WTC11 (cell line): ENCODE results near the gene THUMPD1. TPM values are rescaled to one million over a fixed set of nuclear protein-coding genes. Genes with fewer than 3 reads are reported as not detected.

Source experiments
- ATAC-seq: fragments of 200-7000 bp; cut with Tn5 transposase; 2 replicates; pipeline ENCODE4 v1.10.0; 2021; ENCODE audit warnings: mild to moderate bottlenecking, moderate library complexity
- CTCF ChIA-PET: fragments of 300-600 bp; sonication (Branson Sonifier 250); formaldehyde crosslinking; loops from one replicate; lab custom pipeline; 2021; ENCODE audit warnings: antibody characterized with exemption; lab: Charles Lee
- POLR2A ChIA-PET: fragments of 350-600 bp; sonication (Branson Sonifier 250); formaldehyde crosslinking; loops from one replicate; lab custom pipeline; 2021; ENCODE audit warnings: antibody characterized with exemption; lab: Charles Lee
- DNase-seq: peaks from one replicate; pipeline ENCODE4 v3.0.0; 2021; ENCODE audit warnings: low spot score
- H3K27ac Mint-ChIP-seq: 2 replicates; pipeline ENCODE4 v1.8.0; 2021; ENCODE audit warnings: mixed read lengths
- H3K27me3 Mint-ChIP-seq: 2 replicates; pipeline ENCODE4 v1.8.0; 2021; ENCODE audit warnings: low read depth, mild to moderate bottlenecking, moderate library complexity, mixed read lengths
- H3K36me3 Mint-ChIP-seq: 2 replicates; pipeline ENCODE4 v1.8.0; 2021; ENCODE audit warnings: mixed read lengths
- H3K4me1 Mint-ChIP-seq: 2 replicates; pipeline ENCODE4 v1.8.0; 2022; ENCODE audit warnings: mixed read lengths
- H3K4me3 Mint-ChIP-seq: 2 replicates; pipeline ENCODE4 v1.8.0; 2021; ENCODE audit warnings: mild to moderate bottlenecking, moderate library complexity, mixed read lengths
- H3K9me3 Mint-ChIP-seq: 2 replicates; pipeline ENCODE4 v1.8.0; 2021; ENCODE audit warnings: mixed read lengths
- CREB1 ChIP-seq: sonication (generic); formaldehyde crosslinking; IDR thresholded peaks from 2 replicates; pipeline ENCODE4 v1.8.0; 2023; ENCODE audit warnings: mild to moderate bottlenecking, missing genetic modification reagents
- ESRRA ChIP-seq: sonication (generic); formaldehyde crosslinking; IDR thresholded peaks from 2 replicates; pipeline ENCODE4 v1.8.1; 2022; ENCODE audit warnings: mild to moderate bottlenecking, missing genetic modification reagents, borderline replicate concordance
- ETV6 ChIP-seq: sonication (generic); formaldehyde crosslinking; IDR thresholded peaks from 2 replicates; pipeline ENCODE4 v1.8.1; 2022; ENCODE audit warnings: mild to moderate bottlenecking, missing genetic modification reagents
- GRHL2 ChIP-seq: fragments of 250-450 bp; sonication (Bioruptor Pico); IDR thresholded peaks from 2 replicates; pipeline ENCODE4 v1.8.0; 2022; ENCODE audit warnings: mild to moderate bottlenecking, moderate library complexity; ENCODE audit not compliant: insufficient replicate concordance, severe bottlenecking
- GTF2I ChIP-seq: fragments of 250-450 bp; sonication (Bioruptor Pico); conservative IDR thresholded peaks from 2 replicates; pipeline ENCODE4 v1.4.0; 2021; ENCODE audit warnings: mild to moderate bottlenecking
- JAZF1 ChIP-seq: fragments of 250-450 bp; sonication (Bioruptor Pico); IDR thresholded peaks from 2 replicates; pipeline ENCODE4 v1.9.0; 2021; ENCODE audit warnings: moderate library complexity, mild to moderate bottlenecking, inconsistent platforms
- MLX ChIP-seq: sonication (generic); formaldehyde crosslinking; IDR thresholded peaks from 2 replicates; pipeline ENCODE4 v1.8.1; 2023; ENCODE audit warnings: mild to moderate bottlenecking, missing genetic modification reagents, moderate library complexity
- NFATC4 ChIP-seq: fragments of 250-450 bp; sonication (Bioruptor Pico); IDR thresholded peaks from 2 replicates; pipeline ENCODE4 v1.9.0; 2021; ENCODE audit warnings: mild to moderate bottlenecking
- NR2C2 ChIP-seq: sonication (generic); formaldehyde crosslinking; IDR thresholded peaks from 2 replicates; pipeline ENCODE4 v1.8.0; 2022; ENCODE audit warnings: mild to moderate bottlenecking, missing genetic modification reagents
- RELA ChIP-seq: sonication (generic); formaldehyde crosslinking; IDR thresholded peaks from 2 replicates; pipeline ENCODE4 v1.8.1; 2022; ENCODE audit warnings: missing genetic modification reagents, mild to moderate bottlenecking, borderline replicate concordance
- SMAD3 ChIP-seq: sonication (generic); formaldehyde crosslinking; IDR thresholded peaks from 2 replicates; pipeline ENCODE4 v1.8.0; 2022; ENCODE audit warnings: missing genetic modification reagents, mild to moderate bottlenecking, borderline replicate concordance
- TCF7 ChIP-seq: sonication (generic); formaldehyde crosslinking; IDR thresholded peaks from 2 replicates; pipeline ENCODE4 v1.8.0; 2022; ENCODE audit warnings: mild to moderate bottlenecking, low read depth, missing genetic modification reagents, moderate library complexity
- TEAD1 ChIP-seq: sonication (generic); formaldehyde crosslinking; IDR thresholded peaks from 2 replicates; pipeline ENCODE4 v1.8.0; 2022; ENCODE audit warnings: mild to moderate bottlenecking, missing genetic modification reagents
- TEAD4 ChIP-seq: sonication (generic); formaldehyde crosslinking; IDR thresholded peaks from 2 replicates; pipeline ENCODE4 v1.8.0; 2022; ENCODE audit warnings: mild to moderate bottlenecking, missing genetic modification reagents
- USF1 ChIP-seq: sonication (generic); formaldehyde crosslinking; IDR thresholded peaks from 2 replicates; pipeline ENCODE4 v1.8.0; 2022; ENCODE audit warnings: mild to moderate bottlenecking, missing genetic modification reagents
- ZMAT4 ChIP-seq: fragments of 250-450 bp; sonication (Bioruptor Pico); IDR thresholded peaks from 2 replicates; pipeline ENCODE4 v1.9.0; 2021; ENCODE audit warnings: mild to moderate bottlenecking
- ZNF138 ChIP-seq: sonication (generic); formaldehyde crosslinking; conservative IDR thresholded peaks from 2 replicates; pipeline ENCODE4 v1.8.1; 2022; ENCODE audit warnings: mild to moderate bottlenecking, moderate library complexity, missing genetic modification reagents
- ZNF423 ChIP-seq: fragments of 250-450 bp; sonication (Bioruptor Pico); IDR thresholded peaks from 2 replicates; pipeline ENCODE4 v2.1.2; 2022; ENCODE audit warnings: mild to moderate bottlenecking, moderate library complexity
- ZNF532 ChIP-seq: fragments of 250-450 bp; sonication (Bioruptor Pico); IDR thresholded peaks from 2 replicates; pipeline ENCODE4 v1.9.0; 2021; ENCODE audit warnings: mild to moderate bottlenecking, borderline replicate concordance
- ZSCAN18 ChIP-seq: fragments of 250-450 bp; sonication (Bioruptor Pico); IDR thresholded peaks from 2 replicates; pipeline ENCODE4 v2.1.2; 2022; ENCODE audit warnings: mild to moderate bottlenecking, moderate library complexity
- total RNA-seq: library from RNA; stranded (reverse); gene quantifications from 3 replicates; pipeline ENCODE4 v1.2.3, GENCODE V29; 2021
- TF ChIP-seq, protein P1 (sequence below): sonication (generic); formaldehyde crosslinking; IDR thresholded peaks from 2 replicates; pipeline ENCODE4 v1.8.1; 2023; ENCODE audit warnings: mild to moderate bottlenecking, missing genetic modification reagents
- TF ChIP-seq, protein P2 (sequence below): sonication (generic); formaldehyde crosslinking; IDR thresholded peaks from 2 replicates; pipeline ENCODE4 v1.8.1; 2022; ENCODE audit warnings: low read depth, missing genetic modification reagents, borderline replicate concordance

The THUMPD1 gene
- total RNA-seq, 1 experiment from 2014 or later: 48.5 TPM

GRCh38 chr16:20696618-20697017 lies 45.0 kb downstream of the THUMPD1 start:
- ATAC-seq (no peak), DNase-seq (no peak)
- Mint-ChIP-seq H3K27me3 (no peaks in the 10 kb centered on the region), H3K36me3 (no peaks in the 10 kb centered on the region), H3K4me3 (no peak overlapping the region), H3K9me3 (no peaks in the 10 kb centered on the region), H3K4me1 (0 out of 2 replicates have a peak, but pooled peaks cover 3% of the 10 kb centered on the region)
- ChIA-PET CTCF (interaction anchor here (0.7 kb wide), 1 partner anchor 11 kb away, joined by 3 read pairs; no protein-coding TSS in a partner anchor), POLR2A (no interaction called here)
- no peak for TF ChIP-seq TCF7 (CRISPR knock-in tag)
- no peak for TF ChIP-seq ZMAT4 (CRISPR knock-in tag)
- TF ChIP-seq NFATC4 (CRISPR knock-in tag): no peak
- no peak for TF ChIP-seq ZNF532 (CRISPR knock-in tag)
- TF ChIP-seq, protein P1, sequence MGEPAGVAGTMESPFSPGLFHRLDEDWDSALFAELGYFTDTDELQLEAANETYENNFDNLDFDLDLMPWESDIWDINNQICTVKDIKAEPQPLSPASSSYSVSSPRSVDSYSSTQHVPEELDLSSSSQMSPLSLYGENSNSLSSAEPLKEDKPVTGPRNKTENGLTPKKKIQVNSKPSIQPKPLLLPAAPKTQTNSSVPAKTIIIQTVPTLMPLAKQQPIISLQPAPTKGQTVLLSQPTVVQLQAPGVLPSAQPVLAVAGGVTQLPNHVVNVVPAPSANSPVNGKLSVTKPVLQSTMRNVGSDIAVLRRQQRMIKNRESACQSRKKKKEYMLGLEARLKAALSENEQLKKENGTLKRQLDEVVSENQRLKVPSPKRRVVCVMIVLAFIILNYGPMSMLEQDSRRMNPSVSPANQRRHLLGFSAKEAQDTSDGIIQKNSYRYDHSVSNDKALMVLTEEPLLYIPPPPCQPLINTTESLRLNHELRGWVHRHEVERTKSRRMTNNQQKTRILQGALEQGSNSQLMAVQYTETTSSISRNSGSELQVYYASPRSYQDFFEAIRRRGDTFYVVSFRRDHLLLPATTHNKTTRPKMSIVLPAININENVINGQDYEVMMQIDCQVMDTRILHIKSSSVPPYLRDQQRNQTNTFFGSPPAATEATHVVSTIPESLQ (CRISPR knock-in tag): no peak
- TF ChIP-seq ETV6 (CRISPR knock-in tag): no peak
- TF ChIP-seq GRHL2 (CRISPR knock-in tag): no peak
- TF ChIP-seq, protein P2, sequence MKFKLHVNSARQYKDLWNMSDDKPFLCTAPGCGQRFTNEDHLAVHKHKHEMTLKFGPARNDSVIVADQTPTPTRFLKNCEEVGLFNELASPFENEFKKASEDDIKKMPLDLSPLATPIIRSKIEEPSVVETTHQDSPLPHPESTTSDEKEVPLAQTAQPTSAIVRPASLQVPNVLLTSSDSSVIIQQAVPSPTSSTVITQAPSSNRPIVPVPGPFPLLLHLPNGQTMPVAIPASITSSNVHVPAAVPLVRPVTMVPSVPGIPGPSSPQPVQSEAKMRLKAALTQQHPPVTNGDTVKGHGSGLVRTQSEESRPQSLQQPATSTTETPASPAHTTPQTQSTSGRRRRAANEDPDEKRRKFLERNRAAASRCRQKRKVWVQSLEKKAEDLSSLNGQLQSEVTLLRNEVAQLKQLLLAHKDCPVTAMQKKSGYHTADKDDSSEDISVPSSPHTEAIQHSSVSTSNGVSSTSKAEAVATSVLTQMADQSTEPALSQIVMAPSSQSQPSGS: no peak
- TF ChIP-seq, all 79 proteins: peak for 0
- no peak overlapping the region for H3K27ac Mint-ChIP-seq

GRCh38 chr16:20695024-20695423 lies 46.6 kb downstream of the THUMPD1 start:
- ChIA-PET POLR2A (no interaction called here), CTCF (interaction anchor here (0.7 kb wide), 1 partner anchor 141 kb away, joined by 3 read pairs; no protein-coding TSS in a partner anchor)
- Mint-ChIP-seq H3K27me3 (no peaks in the 10 kb centered on the region), H3K4me3 (no peak overlapping the region), H3K36me3 (no peaks in the 10 kb centered on the region), H3K9me3 (peaks cover 2% of the 10 kb centered on the region; the same call in 1 of the 2 replicates), H3K4me1 (0 out of 2 replicates have a peak, but pooled peaks cover 3% of the 10 kb centered on the region), H3K27ac (no peak overlapping the region)
- DNase-seq (no peak), ATAC-seq (no peak)
- TF ChIP-seq USF1 (CRISPR knock-in tag): no peak
- TF ChIP-seq SMAD3: no peak
- no peak for TF ChIP-seq TEAD1 (CRISPR knock-in tag)
- TF ChIP-seq TEAD4 (CRISPR knock-in tag): no peak
- TF ChIP-seq JAZF1 (CRISPR knock-in tag): no peak
- no peak for TF ChIP-seq RELA (CRISPR knock-in tag)
- TF ChIP-seq ZNF138 (CRISPR knock-in tag): no peak
- no peak for TF ChIP-seq ESRRA (CRISPR knock-in tag)
- TF ChIP-seq GTF2I (CRISPR knock-in tag): no peak
- no peak for TF ChIP-seq ZSCAN18
- no peak for TF ChIP-seq NR2C2 (CRISPR knock-in tag)
- TF ChIP-seq MLX (CRISPR knock-in tag): no peak
- TF ChIP-seq CREB1 (CRISPR knock-in tag): no peak
- no peak for TF ChIP-seq ZNF423 (CRISPR knock-in tag)
